ENCODE measurements around the gene NXT2. TPM values are rescaled to one million over a fixed set of nuclear protein-coding genes. Genes with fewer than 3 reads are reported as not detected.
"Not testable (repeated sequence)": the region's sequence is repeated elsewhere in the genome, so short reads cannot be mapped to it uniquely, and the experiment has no call there.

NXT2 gene
- total and polyA plus RNA-seq, 2 experiments from 2014 or later = 13.1 to 23.6 TPM

GRCh38 chrX:109539007-109539406 lies 2.4 kb downstream of the NXT2 start:
- ATAC-seq; H3K27me3 Mint-ChIP-seq (ENCODE audit: insufficient read depth, low read depth, poor library complexity); H2AFZ ChIP-seq; DNase-seq (ENCODE audit: low spot score); H3K36me3 ChIP-seq (ENCODE audit: insufficient read depth); H3K36me3 Mint-ChIP-seq (ENCODE audit: low read depth); H3F3A ChIP-seq (replicated peaks; ENCODE audit: low read depth); H3K4me2 ChIP-seq; H4K20me1 ChIP-seq (replicated peaks; ENCODE audit: insufficient read depth); H3K79me2 ChIP-seq (replicated peaks; ENCODE audit: insufficient read depth); H3K27ac ChIP-seq (ENCODE audit: low read depth); H3K4me3 ChIP-seq; H3K4me1 Mint-ChIP-seq; H3K27me3 ChIP-seq (ENCODE audit: insufficient read depth); H3K9me2 ChIP-seq (ENCODE audit: insufficient read depth); H3K9me3 Mint-ChIP-seq; H3K4me3 Mint-ChIP-seq; H3K4me1 ChIP-seq (ENCODE audit: insufficient read depth); H3K27ac Mint-ChIP-seq: not testable (repeated sequence)

GRCh38 chrX:109553862-109554261 lies 17.2 kb downstream of the NXT2 start:
- no peaks in the 10 kb centered on the region for H3K4me1 ChIP-seq (ENCODE audit: insufficient read depth)
- no peaks in the 10 kb centered on the region for H3F3A ChIP-seq (replicated peaks; ENCODE audit: low read depth)
- no peak overlapping the region for H2AFZ ChIP-seq
- H3K36me3 Mint-ChIP-seq (ENCODE audit: low read depth) = no peaks in the 10 kb centered on the region
- H3K27ac ChIP-seq (ENCODE audit: low read depth) = no peak overlapping the region
- no peak for DNase-seq (ENCODE audit: low spot score)
- no peak overlapping the region for H3K27ac Mint-ChIP-seq
- H3K4me1 Mint-ChIP-seq = no peaks in the 10 kb centered on the region
- no peaks in the 10 kb centered on the region for H4K20me1 ChIP-seq (replicated peaks; ENCODE audit: insufficient read depth)
- no peaks in the 10 kb centered on the region for H3K27me3 ChIP-seq (ENCODE audit: insufficient read depth)
- H3K9me2 ChIP-seq (ENCODE audit: insufficient read depth) = no peaks in the 10 kb centered on the region
- no peak overlapping the region for H3K4me3 Mint-ChIP-seq
- H3K4me3 ChIP-seq = no peak overlapping the region
- no peaks in the 10 kb centered on the region for H3K36me3 ChIP-seq (ENCODE audit: insufficient read depth)
- TF ChIP-seq POLR2AphosphoS5 (IDR thresholded peaks at IDR 0.05; ENCODE audit: low read depth) (no peak), JUNB (IDR thresholded peaks at IDR 0.05; ENCODE audit: unreplicated experiment) (no peak), ZNF114 (CRISPR knock-in tag; IDR thresholded peaks at IDR 0.05) (no peak), ZNF462 (CRISPR knock-in tag; IDR thresholded peaks at IDR 0.05) (no peak), NANOG (IDR thresholded peaks at IDR 0.05; ENCODE audit: borderline replicate concordance) (no peak), REST (IDR thresholded peaks at IDR 0.05; ENCODE audit: unreplicated experiment) (no peak), EZH2phosphoT487 (IDR thresholded peaks at IDR 0.05; ENCODE audit: unreplicated experiment) (no peak), CREB1 (CRISPR knock-in tag; IDR thresholded peaks at IDR 0.05; ENCODE audit: low read depth) (no peak), STAT1 (IDR thresholded peaks at IDR 0.05; ENCODE audit: unreplicated experiment) (no peak), ZNF331 (CRISPR knock-in tag; IDR thresholded peaks at IDR 0.05; ENCODE audit: low read depth) (no peak), EZH2 (IDR thresholded peaks at IDR 0.05; ENCODE audit: low read depth, unreplicated experiment) (no peak), ETS1 (IDR thresholded peaks at IDR 0.05) (no peak)
- H3K27me3 Mint-ChIP-seq (ENCODE audit: insufficient read depth, low read depth, poor library complexity) = peaks cover 1% of the 10 kb centered on the region
- no peaks in the 10 kb centered on the region for H3K79me2 ChIP-seq (replicated peaks; ENCODE audit: insufficient read depth)
- ATAC-seq = no peak
- no peak overlapping the region for H3K4me2 ChIP-seq
- no peaks in the 10 kb centered on the region; the same call in 2 of the 3 replicates for H3K9me3 Mint-ChIP-seq
